Kidney capillary endothelial cell (primary cell): Measurements from ENCODE around the gene RASGEF1C.

Experiments used
- DNase-seq: peaks from one replicate; pipeline ENCODE4 v3.0.0-alpha.2; 2018; ENCODE audit warnings: low spot score

RASGEF1C gene

DNA sequence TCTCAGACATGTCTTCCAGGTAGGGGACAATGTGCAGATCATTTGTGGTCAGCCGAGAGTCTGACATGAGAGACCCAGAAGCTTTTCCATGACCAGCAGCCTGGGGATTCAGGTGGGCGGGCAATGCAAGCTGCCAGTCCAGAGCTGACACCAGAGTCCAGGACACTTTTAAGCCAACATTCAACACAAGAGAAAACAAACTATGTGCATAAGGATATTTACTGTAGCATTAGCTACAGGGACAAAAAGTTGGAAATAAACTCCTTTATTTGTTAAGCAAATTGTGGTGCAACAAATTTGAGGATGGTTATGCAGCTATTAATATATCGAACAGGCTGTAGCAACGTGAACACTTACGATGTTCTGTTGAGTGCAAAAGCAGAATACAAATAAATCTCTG is 127.5 kb downstream of the RASGEF1C start:
- DNase-seq: no peak

DNA sequence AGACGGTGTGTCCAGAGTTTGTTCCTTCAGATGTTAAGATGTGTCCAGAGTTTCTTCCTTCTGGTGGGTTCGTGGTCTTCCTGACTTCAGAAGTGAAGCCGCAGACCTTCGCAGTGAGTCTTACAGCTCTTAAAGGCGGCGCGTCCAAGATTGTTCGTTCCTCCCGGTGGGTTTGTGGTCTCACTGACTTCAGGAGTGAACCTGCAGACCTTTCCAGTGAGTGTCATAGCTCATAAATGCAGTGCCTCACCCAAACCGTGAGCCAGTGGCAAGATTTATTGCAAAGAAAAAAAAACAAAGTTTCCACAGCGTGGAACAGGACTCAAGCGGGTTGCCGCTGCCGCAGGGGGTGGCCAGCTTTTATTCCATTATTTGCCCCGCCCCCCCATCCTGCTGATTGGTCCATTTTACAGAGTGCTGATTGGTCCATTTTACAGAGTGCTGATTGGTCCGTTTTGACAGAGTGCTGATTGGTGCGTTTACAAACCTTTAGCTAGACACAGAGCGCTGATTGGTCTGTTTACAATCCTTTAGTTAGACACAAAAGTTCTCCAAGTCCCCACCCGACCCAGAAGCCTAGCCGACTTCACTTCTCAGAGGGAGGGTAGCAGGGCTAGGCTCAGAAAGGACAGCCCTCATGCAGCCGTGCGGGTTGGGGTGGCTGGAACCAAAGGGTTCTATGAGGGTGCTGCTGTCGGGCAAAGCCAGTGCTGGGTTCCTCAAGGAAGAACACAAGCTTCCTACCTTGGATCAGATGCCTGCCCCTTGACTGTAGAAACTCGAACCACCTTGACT is 128.3 kb downstream of the RASGEF1C start:
- no peak for DNase-seq

DNA sequence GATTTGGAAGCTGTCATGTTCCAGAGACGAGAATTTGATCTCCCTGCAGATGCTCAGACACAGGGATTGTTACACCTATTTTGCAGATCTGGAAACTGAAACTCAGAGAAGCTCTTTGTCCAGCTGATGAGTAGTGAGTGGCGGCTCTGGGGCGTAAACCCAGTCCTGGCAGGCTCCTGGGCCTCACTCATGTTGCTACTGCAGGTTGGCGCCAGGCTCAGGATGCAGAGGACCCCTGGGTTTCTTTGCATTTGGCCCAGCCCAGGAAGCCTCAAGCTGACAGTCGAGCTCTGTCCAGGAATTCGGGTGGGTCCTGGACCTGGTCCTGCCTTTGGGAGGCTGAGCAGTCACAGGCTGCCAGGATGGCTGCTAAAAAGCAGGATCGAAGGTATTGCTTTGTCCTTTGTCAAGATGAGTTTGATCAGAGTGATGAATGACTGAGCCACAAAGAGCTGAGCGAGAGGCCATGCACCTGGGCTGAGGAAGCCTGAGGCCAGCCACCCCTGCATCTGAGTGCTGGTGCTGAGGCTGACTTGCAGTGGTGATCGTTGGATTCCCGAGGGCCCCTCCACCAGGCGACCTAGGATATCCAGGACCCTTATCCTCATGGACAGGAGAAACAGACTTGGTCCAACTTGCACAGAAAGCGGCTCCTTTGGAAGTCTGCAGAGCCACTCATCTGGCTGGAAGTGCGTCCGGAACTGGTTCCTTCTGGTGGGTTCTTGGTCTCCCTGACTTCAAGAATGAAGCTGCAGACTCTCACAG is 129.1 kb downstream of the RASGEF1C start:
- no peak for DNase-seq

DNA sequence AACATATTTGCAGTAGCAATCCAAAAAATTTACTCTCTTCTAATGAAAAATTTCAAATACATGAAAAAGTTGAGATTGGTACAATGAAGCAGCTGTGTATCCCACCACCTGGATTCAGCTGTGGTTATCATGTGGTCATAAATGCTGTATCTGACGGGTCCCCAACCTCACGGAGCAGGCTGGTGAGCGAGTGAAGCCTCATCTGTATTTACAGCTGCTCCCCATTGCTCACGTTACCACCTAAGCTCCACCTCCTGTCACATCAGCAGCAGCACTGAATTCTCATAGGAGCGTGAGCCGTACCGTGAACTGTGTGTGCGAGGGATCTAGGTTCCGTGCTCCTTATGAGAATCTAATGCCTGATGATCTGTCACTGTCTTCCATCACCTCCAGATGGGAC is 130.7 kb downstream of the RASGEF1C start:
- DNase-seq: no peak

DNA sequence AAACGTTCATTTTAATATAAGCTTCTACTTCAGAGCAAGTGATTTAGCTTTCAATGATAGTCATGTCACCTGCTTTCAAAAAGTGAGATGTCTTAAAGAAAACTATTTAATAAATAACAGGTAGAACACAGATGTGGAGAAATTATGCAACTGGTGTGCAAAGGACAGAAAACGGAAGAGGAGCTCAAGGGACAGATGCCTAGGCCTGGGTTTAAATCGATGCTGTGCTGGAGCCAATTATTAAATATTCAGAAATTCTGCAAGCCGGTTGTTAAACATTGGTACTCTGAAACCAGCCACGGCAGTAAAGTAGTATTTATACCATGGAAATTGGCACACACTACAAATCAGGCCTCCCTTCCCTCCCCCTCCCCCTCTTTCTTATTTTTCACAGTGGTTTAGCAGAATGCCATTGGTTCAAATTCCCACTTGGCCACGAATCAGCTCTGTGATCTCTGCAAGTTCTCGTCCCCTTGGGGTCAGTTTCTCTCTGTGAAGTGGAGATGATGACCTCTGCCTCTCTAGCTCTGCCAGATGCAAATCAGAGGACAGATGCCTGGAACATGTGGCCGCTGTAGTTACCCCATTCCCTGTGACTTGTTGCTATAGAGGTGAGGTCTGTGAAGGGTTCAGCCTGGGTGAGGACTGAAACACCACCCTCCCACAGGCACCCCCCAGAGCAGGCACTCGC is 131.3 kb downstream of the RASGEF1C start:
- no peak for DNase-seq

DNA sequence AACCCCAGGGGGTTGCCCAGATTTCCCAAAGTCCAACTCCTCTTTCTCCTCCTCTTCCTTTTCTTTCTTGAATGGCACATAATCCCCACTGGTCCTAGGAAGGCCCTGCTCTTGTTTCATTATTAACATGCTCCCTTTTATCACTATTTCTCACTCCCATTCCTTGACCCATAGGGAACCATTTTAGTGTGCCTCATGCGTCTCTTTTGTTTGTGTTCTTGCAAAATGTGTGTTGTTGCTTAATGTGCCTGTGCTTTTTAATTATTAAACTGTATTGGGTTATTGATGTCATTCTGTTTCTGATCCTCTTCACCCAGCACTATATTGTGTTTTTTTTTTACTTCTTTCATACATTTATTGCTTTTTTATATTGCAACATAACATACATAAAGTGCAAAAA is 133.3 kb downstream of the RASGEF1C start:
- DNase-seq: no peak

DNA sequence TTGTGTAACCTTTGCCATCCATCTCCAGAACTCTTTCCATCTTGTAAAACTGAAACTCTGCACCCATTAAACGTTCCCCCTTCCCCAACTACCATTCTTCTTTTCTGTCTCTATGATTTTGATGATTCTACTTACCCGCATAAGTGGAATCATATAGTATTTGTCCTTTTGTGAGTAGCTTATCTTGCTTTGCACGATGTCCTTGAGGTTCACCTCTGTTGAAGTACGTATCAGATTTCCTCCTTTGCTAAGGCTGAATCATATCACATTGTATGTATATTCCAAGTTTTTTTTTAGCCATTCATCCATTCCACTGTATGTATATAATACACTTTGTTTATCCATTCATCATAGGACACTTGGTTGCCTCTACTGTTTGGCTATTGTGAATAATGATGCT is 134.5 kb downstream of the RASGEF1C start:
- DNase-seq: no peak

DNA sequence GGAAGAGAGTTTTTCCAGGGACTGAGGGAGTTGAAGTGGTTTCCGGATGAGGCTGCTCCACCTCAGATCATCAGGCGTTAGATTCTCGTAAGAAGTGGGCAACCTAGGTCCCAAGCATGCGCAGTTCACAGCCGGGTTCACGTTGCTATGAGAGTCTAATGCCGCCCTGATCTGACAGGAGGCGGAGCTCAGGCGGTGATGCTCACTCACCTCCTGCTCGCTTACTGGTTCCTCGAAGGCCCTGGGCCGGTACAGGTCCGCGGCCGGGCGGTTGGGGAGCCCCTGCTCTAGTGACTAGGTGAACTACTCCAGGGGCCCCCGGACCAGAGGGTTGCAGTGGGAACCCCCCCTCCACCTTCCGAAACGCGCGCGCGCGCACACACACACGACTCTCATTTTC is 136.5 kb downstream of the RASGEF1C start:
- DNase-seq: no peak

DNA sequence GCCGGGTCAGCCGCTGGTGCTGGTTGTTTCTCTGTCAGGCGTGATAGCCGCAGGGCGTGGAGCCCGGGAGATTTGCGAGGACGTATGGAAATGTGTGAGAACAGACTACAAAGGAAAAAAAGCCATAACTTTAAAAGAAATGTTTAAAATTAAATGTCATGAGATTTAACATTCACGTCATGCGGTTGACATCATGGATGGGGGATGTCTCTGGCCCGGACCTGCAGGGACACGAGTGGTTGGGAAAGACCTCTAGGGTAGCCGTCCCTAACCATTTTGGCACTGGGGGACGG is 136.8 kb downstream of the RASGEF1C start:
- no peak for DNase-seq

DNA sequence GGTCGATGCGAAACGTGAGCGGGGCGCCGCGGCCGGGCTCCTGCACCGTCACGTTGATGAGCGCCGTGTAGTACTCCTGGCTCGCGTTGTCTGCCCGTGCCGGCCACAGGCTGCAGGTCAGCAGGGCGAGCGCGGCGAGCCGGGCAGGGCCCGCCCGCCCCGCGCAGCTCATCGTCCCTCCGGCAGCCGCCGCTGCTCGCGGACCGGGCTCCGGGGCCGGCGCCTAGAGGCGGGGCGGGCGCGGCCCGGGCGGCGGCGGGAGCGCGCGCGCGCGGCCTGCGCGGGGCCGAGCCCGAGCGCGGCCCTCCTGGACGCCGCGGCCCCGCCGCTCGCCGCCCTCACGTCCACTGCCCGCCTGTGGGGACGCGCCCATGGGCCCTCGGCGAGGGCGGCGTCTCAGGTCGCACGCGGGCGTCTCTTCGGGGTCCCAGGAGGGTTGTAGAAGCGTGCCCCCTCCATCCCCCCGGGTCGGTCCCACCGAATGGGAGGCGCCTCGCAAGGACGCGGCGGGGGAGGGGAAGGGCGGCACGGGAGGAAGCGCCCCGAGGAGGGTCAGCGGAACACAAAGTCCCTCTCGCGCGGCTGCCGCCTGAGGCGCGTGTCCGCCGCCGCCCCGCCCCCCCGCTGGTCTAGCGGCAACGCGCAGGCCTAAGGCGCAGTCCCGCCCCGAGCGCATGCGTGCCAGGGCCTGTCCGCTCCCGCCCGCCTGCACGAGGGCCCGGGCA is 137.3 kb downstream of the RASGEF1C start, which contains the start of gene RNF130:
RNF130 (minus strand) TSS at position 229 of the 725 bp plus-strand sequence; CDS start at position 172, 57 bp downstream.
- DNase-seq: peak; percentile 88

DNA sequence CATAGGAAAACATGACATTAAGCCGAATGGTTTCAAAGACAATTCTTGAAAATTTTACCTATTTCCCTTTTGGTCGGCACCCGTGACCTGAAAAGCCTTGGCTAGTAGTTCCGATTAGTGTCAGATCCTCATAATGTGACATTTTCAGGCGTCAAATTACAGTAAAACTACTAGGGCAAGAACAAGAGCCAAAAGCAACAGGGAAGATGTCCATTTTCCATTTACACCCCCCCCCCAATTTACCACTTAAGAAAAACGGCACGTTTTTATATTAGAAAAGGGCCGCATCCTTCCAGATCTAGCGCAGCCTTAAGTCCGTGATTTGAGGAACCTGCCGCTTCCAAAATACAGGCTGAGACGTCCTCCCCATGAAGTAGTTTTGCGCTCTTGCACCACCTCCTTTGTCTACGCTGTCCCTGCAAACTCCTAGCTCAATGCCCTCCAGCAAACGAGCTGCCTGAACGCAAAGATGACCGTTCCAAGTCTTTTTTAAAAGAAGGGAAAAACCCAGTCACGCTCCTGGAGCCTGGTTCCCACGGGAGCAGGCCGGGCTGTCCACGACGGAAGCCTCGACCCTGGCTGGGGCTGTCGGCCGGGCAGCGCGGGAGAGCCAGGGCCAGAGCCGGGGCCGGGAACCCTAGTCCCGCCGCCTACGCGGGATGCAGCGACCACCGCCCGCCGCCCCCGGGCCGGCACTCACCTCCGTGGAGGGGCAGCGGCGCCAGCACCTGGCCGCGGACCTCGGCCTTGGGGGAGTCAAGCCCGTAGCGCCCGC is 138.1 kb downstream of the RASGEF1C start:
- peak; percentile 42 for DNase-seq

DNA sequence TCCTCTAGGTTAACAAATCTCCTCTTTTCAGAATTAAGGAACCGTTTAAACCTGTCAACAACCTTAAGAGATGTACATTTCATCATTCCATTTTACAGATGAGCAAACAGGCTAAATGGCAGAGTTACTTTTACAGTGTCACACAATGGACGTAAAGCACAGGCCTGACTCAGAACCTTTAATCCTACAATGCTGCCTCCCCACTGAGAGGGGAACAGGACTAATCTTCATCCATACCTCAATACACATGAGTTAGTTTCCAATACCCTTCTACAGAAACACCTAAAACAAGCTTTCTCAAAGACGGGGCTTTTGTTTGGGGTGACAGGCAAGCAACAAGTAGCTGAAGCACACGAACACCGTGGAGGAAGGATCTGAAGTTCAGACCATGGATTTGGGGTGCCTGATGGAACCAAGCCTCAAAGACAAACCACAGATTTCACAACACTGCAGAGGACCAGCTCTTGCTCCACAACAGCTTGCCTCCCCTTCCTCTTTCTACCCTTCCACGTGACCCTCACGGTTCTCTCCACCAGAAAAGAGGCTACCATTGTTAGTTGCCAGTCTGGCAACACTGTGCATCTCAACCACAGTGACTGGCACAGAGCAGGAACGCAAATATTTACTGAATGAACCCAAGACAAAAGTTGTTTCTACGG is 139.3 kb downstream of the RASGEF1C start:
- DNase-seq: no peak

DNA sequence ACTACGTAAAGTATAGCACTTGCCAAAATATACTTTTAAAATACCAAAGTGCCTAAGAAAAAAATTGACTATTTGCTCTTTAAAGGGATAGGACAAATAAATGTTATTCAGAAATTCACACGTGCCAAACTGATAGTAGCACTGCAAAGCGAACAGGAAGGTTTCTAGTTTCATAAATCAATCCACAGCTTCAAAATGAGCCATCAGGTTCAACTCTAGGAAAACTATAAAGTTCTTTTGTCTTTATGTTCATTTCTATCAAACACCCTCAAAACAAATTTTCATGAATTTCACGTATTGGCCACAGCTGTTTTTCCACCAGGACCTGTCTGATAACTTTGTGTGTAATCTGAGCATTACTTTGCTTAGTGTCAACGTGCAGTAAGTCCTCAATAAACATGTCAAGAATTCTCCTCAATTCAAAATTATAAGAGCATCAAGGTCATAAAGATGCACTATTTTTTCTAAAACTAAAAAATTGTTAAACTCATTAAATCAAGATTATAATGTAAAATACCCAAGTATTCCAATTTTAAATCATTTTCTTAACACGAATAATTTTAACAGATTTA is 140.4 kb downstream of the RASGEF1C start:
- DNase-seq: no peak

DNA sequence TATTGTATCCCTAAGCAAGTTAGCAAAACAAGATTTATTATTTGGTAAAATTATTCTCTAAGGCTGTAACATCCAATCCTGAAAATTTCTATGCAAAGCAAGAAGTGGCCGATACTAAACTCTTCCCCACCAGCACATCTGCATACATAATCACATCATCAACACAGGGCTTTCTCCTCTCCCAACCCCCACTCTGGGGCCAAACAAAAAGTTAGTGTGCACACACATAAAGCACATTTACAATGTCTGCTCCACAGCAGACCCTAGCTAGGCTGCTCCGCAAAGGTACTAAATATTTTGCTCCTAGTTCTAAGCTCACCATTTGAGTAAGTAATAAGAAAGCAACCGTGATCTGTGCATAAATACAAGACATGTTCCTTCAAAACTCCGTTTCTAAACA is 141.0 kb downstream of the RASGEF1C start:
- no peak for DNase-seq

DNA sequence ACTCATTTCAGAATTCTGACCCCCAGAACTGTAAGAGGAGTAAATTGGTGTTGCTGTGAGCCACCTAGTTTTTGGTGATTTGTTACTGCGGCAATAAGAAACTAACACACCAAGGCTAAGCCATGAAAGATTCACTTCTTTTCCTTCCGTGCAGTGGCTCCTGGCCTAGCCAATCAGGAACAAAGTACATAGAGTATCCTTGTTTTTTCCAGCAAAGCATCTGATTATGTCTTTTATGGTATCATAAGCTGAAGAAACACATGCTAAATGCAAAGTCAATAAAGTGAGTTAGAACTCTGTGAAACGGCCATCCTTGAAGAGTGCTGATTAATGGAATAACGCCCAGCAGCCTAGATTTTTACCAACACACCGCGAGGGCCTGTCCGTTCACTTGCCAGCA is 148.8 kb downstream of the RASGEF1C start:
- DNase-seq: no peak

DNA sequence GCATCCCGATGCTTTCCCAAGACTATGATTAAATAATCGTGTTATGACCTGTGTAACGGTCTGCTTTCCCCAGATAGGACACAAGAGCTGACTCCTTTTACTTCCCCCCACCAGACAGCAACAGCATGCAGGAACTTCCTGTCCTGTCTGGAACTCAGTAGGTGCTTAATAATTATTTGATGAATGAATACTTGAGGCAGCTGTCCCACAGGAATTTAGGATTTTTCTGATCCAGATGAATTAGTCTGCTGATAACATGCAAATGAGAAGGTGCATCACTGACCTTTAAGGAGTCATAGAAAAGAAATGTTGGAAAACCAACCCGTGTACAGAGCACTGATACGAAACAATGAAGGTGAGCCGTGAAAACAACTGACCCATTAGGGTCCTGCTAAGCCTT is 149.7 kb downstream of the RASGEF1C start:
- DNase-seq: no peak

DNA sequence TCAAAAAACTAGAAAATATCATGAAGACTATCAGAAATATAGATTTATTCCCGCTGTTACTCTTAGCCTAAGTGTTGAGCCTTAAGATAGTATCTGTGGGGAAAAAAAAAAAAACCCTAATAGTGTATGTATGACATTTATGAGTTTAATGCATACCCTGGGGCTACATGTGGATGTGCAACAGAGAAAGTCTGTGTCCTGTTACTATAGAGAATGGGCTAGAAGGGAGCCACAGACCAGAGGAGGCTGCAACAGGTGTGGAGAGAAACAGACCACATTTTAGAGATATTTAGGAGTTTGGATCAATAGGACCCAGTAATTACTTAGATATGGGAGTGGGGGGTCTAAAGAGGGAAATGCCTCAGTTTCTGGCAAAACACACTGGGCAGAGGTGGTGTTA is 152.9 kb downstream of the RASGEF1C start:
- DNase-seq: no peak

DNA sequence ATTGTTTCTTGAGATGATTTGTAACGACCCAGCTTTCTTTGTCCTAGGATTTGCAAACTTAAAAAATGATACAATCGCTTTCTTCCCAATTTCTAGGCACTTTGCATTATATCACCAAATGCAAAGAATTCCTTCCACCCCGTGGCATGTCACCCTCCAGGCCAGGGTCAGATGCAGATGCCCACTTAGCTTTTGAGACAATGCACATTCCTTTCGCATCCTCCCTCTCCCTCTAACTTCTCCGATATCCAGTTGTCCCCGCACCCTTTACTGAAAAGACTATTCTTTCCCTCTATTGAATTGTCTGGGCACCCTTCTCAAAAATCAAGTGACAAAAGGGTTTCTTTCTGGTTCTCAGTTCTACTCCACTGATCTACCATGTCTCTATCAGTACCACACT is 154.8 kb downstream of the RASGEF1C start:
- DNase-seq: no peak

DNA sequence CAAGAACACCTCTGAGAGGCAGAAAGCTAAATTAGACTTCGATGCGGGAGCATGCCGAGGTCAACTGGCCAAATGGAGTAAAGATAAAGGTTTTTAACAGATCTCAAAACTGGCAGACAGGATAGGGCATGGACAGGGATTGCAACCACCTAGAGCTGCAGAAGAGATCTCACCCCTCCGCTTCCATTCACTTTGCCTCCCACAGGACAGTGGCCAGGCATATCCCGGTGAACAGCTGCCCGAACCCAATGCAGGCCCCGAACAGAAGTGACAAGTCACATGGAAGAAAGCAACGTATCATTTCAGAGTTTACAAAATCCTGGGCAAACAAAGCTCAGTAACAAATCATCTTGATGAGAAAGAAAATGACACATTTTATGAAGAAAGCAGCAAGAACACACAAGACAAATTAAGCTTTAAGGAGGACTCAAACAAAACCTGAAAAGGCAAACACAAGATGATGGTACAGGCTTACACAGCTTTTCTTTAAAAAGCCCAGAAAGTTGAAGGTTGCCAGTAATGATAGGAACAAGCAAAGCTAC is 155.9 kb downstream of the RASGEF1C start:
- DNase-seq: no peak

DNA sequence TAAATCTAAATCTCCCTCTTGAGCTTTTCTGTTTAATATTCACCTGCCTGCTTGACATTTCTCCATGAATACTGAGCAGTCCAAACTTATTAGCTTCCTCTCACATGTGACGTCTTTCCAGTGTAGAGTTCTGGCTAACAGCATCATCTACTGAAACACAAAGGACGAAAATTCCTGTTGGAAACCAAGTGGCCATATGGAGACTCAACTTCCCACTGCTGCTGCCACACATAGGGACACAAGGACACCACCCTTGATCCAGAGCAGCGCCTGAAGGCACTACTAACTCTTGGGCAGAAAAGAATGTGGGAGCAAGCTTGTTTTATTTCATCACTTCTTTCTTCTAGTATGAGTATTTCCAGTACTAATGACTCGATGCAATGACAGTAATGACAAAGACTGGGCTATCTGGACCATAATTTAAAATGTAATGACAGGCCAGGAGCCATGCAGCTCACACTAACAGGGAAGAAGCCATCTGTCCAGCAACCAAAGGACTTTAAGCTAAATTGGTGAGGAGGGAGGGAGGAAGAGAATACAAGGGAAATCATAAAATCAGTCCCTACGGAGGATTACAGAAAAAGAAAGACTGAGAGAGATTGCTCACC is 156.7 kb downstream of the RASGEF1C start:
- DNase-seq: no peak
